Measurements from ENCODE around the gene PITPNC1.

PITPNC1 gene

DNA sequence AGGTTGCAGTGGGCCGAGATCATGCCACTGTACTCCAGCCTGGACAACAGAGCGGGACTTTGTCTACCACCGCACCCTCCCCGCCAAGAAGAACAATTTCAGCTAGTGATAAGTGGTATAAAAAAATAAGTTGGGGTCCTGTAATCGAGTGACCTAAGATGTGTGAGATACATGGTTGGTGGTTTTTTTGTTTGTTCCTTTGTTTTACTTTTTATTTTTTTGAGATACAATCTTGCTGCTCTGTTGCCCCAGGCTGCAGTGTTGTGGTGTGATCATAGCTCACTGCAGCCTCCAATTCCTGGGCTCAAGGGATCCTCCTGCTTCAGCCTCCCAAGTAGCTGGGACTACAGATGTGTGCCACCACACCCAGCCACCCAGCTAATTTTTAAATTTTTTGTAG lies 58.7 kb downstream of the PITPNC1 start:
- no peak for DNase-seq

DNA sequence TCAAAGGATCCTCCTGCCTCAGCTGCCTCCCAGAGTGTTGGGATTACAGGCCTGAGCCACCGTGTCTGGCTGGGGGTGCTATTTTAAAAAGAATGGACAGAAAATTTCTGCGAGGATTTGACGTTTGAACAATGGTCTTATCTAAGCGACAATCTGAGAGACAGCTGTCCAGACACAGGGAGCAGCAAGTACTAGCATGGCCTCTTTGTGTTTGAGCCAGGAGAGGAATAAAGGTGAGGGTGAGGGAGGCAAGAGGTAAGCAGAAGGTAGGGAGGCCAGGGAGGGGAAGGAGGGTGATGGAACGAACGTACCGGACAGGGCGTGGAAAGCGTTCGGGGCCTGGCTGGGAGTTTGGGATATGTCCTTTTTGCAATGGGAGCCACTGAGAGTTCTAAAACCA lies 59.2 kb downstream of the PITPNC1 start:
- DNase-seq: no peak

DNA sequence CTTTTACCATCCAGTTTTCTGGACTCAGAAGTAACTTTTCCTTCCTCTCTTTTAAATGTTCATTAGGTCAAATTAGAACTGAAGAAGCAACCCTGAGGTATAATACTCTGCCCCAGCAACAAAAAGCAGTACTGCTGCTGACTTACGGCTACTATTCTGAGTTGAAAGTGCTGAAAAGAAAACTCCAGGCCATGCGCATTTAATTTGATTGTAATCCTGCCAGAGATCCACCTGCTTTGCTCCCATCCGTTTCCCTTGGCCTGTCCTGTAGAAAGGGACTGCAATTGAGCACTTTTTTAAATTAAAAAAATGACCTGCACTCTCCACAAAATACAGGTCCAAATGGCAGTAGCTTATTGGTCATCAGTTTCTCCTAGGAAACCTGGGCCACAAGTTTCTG lies 61.6 kb downstream of the PITPNC1 start:
- DNase-seq: peak; percentile 19

- no peak for DNase-seq
Measured at GRCh38 chr17:67439269-67439668, 62.2 kb downstream of the PITPNC1 start.

DNA sequence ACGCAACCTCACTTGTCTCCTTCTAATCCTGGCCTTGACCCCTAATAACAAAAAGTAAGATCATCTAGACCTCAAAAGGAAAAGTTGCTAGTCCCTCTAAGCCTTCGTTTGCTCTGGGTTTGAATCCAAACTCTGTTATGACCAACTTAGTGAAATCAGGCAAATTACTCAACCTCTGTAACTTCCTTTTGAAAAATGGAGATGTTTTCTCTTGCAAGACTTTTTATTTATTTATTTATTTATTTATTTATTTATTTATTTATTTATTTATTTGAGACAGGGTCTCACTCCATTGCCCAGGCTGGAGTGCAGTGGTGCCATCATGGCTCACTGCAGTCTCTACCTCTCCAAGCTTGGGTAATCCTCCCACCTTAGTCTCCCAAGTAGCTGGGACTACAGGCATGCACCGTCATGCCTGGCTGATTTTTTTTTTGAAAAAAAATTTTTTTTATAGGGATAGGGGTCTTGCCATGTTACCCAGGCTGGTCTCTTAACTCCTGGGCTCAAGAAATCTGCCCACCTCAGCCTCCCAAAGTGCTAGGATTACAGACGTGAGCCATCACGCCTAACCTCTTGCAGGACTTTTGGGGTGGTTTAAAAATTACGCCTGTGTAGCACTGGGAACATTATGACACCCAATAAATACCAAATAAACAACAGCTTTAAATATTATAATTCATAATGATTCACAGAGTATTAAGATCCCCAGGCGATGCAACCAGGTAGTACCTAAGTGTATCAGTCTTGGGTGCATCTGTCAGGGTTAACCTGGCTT lies 63.4 kb downstream of the PITPNC1 start:
- no peak for DNase-seq

GRCh38 chr17:67441052-67441895 lies 64.2 kb downstream of the PITPNC1 start:
- peak; percentile 77 for DNase-seq

DNA sequence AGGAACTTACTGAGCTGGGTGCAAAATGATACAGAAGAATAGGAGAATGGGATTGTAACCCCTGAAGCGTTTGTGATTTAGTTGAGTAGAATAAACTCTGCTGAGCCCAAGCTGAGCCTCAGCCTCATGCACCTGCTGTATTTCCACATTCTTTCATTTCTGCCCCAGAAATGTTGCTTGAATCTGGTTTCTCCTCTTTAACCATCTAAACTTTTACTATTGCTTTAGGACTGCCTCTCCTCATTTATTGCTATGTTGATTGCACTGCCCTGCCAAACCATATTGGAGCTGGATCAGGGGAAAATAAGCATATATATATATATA lies 64.8 kb downstream of the PITPNC1 start:
- no peak for DNase-seq

- DNase-seq: no peak
Measured at GRCh38 chr17:67442787-67443624, 65.9 kb downstream of the PITPNC1 start.

DNA sequence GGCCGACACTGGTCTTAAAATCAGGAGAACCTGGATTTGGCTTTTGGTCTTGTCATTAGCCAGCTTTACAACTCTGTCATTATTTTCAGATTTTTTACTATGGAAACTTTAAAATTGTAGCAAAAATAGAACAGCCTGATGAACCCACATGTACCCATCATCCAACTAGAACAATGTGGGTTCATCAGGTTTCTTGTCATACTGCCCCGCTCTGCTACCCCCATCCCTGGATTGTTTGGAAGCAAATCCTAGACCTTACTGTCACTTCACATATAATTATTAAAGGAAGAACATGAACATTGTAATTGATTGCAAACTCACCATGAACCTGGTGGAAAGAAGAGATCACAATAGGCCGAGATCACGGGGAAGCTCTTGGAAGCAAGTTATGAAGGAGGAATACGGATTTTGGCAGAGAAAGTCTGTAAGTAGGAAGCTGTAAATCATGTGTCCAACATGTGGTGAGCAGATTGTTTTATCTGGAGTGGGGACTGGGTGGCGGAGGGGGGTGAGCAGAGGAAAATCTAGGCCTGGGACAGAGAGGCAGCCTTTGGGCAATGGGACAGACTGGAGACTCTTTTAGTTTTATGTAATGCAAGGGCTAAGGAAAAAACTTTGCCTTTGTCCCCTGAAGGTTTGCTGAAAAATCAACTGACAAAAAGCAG lies 67.0 kb downstream of the PITPNC1 start:
- DNase-seq: no peak

GRCh38 chr17:67448449-67448848 lies 71.4 kb downstream of the PITPNC1 start:
- no peak for DNase-seq

GRCh38 chr17:67449065-67449464 lies 72.0 kb downstream of the PITPNC1 start:
- peak; percentile 5 for DNase-seq

GRCh38 chr17:67449845-67450755 lies 73.0 kb downstream of the PITPNC1 start:
- DNase-seq: peak; percentile 52

GRCh38 chr17:67452681-67453554 lies 75.8 kb downstream of the PITPNC1 start:
- DNase-seq: no peak

DNA sequence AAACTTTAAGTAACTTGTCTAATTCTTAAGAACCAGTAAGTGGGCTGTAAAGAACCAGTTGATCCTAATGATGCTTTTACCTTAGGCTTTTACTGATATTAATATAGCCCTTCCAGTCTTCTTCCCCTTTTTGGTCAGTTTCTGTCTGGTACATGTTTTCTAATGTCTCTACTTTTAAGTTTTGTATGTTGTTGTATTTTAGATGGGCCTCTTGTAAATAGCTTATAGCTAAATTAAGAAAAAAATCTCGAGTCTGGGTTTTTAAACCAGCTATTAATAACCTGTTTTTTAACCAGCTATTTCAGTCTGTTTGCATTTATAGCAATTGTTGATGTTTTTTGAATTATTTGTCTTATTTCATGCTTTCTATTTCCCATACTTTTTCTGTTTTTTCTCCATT lies 79.0 kb downstream of the PITPNC1 start:
- no peak for DNase-seq

- DNase-seq: no peak
Measured at GRCh38 chr17:67456889-67457288, 79.8 kb downstream of the PITPNC1 start.

DNA sequence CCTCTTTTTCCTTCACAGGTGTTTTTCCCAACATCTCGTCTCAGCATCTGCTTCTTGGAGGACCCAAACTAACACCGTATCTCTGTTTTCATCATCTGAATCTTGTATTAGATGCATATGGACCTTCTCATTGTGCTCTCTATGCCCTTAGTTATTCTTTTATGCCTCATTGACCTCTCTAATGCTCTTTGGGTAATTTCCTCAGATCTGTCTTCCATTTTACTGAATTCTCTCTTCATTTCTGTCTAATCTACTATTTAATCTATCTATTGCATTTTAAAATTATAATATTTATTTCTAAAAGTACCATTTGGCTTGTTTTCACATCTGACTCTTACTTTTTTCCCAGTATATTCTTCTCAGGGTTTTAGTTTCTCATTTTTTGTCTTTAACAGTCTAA lies 81.1 kb downstream of the PITPNC1 start:
- no peak for DNase-seq

- DNase-seq: no peak
Measured at GRCh38 chr17:67459985-67460384, 82.9 kb downstream of the PITPNC1 start.

- peak; percentile 57 for DNase-seq
Measured at GRCh38 chr17:67461228-67461780, 84.2 kb downstream of the PITPNC1 start.

DNA sequence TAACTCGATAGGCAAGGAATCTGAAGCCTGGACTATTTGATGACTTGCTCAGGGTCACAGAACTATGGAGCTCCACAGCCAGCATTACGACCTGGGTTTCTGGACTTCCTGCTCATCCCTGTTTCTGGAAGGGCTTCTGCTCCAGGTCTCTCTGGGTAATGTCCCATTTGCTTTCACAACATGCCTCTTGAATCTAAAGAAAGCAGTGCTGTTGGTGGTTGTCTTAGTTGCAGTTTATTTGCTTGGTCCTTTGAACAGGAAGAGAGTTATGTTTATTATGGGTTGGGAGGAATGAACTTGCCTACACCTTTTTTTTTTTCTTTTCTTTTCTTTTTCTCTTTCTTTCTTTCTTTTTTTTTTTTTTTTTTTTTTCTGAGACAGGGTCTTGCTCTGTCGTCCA lies 84.8 kb downstream of the PITPNC1 start:
- no peak for DNase-seq

- no peak for DNase-seq
Measured at GRCh38 chr17:67466251-67466796, 89.2 kb downstream of the PITPNC1 start.

All from activated CD8-positive, alpha-beta memory T cell treated with anti-CD3 and anti-CD28 coated beads for 24 hours (primary cell).